GM12873 (cell line): ENCODE data around the gene PLA2G4F.

Experiments used
- CTCF ChIP-seq: IDR thresholded peaks from 2 replicates; pipeline ENCODE4 v1.5.1; 2012; ENCODE audit warnings: low read depth, mild to moderate bottlenecking, moderate library complexity, low read length, control low read depth; ENCODE audit not compliant: insufficient read depth; ENCODE audit errors: missing control alignments

PLA2G4F gene

GRCh38 chr15:42141246-42141645 lies 15.2 kb downstream of the PLA2G4F start:
- no peak for TF ChIP-seq CTCF

GRCh38 chr15:42140383-42141070 lies 15.9 kb downstream of the PLA2G4F start:
- no peak for TF ChIP-seq CTCF

DNA sequence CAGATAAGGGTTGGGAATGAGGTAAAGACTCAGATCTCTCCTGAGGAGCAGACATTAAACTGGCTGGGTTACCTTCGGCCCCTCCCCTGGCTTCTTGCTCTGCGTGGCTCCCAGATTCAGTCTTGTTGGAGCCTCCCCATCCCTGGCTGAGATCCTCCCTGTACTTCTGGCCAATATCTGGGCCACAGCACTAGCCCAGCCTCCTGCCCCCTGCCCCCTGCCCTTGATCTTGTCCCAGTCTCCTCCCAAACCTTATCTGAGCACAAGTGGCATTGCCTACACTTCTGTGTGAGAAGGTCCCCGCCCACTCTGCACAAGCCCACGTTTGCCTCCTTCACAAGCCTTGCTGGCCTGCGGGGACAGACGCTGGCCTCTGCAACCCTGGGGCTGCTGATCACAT lies 16.8 kb downstream of the PLA2G4F start:
- TF ChIP-seq CTCF, result no peak

- TF ChIP-seq CTCF, result no peak
Observed at GRCh38 chr15:42138968-42139386, 17.5 kb downstream of the PLA2G4F start.

- no peak for TF ChIP-seq CTCF
Observed at GRCh38 chr15:42138411-42138810, 18.0 kb downstream of the PLA2G4F start.

GRCh38 chr15:42137461-42138261 lies 18.8 kb downstream of the PLA2G4F start:
- peak; percentile 59 for TF ChIP-seq CTCF

GRCh38 chr15:42136513-42136912 lies 19.9 kb downstream of the PLA2G4F start:
- TF ChIP-seq CTCF, result no peak
